Ascending aorta (tissue), 2 donors: ENCODE measurements around the gene VPS72. TPM values are rescaled to one million over a fixed set of nuclear protein-coding genes. Genes with fewer than 3 reads are reported as not detected.
"Not testable (repeated sequence)": the region's sequence is repeated elsewhere in the genome, so short reads cannot be mapped to it uniquely, and the experiment has no call there.

Source experiments
- DNase-seq, 2 donors: peaks; one replicate each; pipeline ENCODE4 v3.0.0-alpha.2; 2019; ENCODE audit warnings: low spot score in 2 of 2
- H3K27ac ChIP-seq, 2 donors: fragments of 200-600 bp; sonication (generic); one replicate each; pipeline ENCODE4 v1.5.1; 2016 to 2017; ENCODE audit warnings: mild to moderate bottlenecking in 1 of 2
- H3K27me3 ChIP-seq: fragments of 200-600 bp; sonication (generic); one replicate; pipeline ENCODE4 v1.5.1; 2017
- H3K36me3 ChIP-seq, 2 donors: fragments of 200-600 bp; sonication (generic); one replicate each; pipeline ENCODE4 v1.5.1; 2016
- H3K4me1 ChIP-seq, 2 donors: fragments of 200-600 bp; sonication (generic); one replicate each; pipeline ENCODE4 v1.5.1; 2016 to 2017; ENCODE audit warnings: mild to moderate bottlenecking in 1 of 2
- H3K4me3 ChIP-seq, 2 donors: fragments of 200-600 bp; sonication (generic); one replicate each; pipeline ENCODE4 v1.5.1; 2016 to 2017; ENCODE audit warnings: mild to moderate bottlenecking in 1 of 2
- H3K9me3 ChIP-seq, 2 donors: fragments of 200-600 bp; sonication (generic); one replicate each; pipeline ENCODE4 v1.5.1; 2016
- CTCF ChIP-seq, 3 experiments: fragments of 200-600 bp in 2 of 3; fragments of 450-650 bp in 1 of 3; sonication (generic) in 2 of 3; IDR thresholded peaks; one replicate each; pipeline ENCODE4 v1.5.1; 2016 to 2019; ENCODE audit warnings: antibody characterized with exemption in 3 of 3, mild to moderate bottlenecking in 1 of 3, moderate library complexity in 1 of 3
- intact Hi-C: fragments of 100-400 bp; cut with DNase I; formaldehyde crosslinking; loops from one replicate; pipeline ENCODE4 v1.15.1; 2023
- total RNA-seq: library from RNA; depleted of rRNA; stranded (reverse); fragments of >200 nt; gene quantifications from one replicate; pipeline ENCODE4 v1.1.0, GENCODE V29; 2016

Gene VPS72
- total RNA-seq, 1 donor from 2014 or later, result 33.6 TPM

- TF ChIP-seq CTCF (IDR thresholded peaks at IDR 0.05), result no peak
- no peak for DNase-seq
- Histone ChIP-seq H3K9me3 (no peaks in the 10 kb centered on the region), H3K27me3 (no peaks in the 10 kb centered on the region), H3K4me1 (peaks cover 0 to 14% of the 10 kb centered on the region in 2 donors), H3K4me3 (no peak overlapping the region), H3K27ac (no peak overlapping the region), H3K36me3 (no peaks in the 10 kb centered on the region)
- intact Hi-C loops, result no loop called here
These were observed 3.3 kb upstream of the VPS72 start for GRCh38 chr1:151193304-151193703.

GRCh38 chr1:151192047-151192446 is 2.0 kb upstream of the VPS72 start:
- H3K27me3 ChIP-seq, result no peaks in the 10 kb centered on the region
- no peaks in the 10 kb centered on the region for H3K9me3 ChIP-seq
- H3K36me3 ChIP-seq, result no peaks in the 10 kb centered on the region
- DNase-seq, result no peak
- H3K4me3 ChIP-seq, result no peak overlapping the region
- intact Hi-C loops, result no loop called here
- H3K4me1 ChIP-seq, result peaks cover 0 to 18% of the 10 kb centered on the region in 2 donors
- H3K27ac ChIP-seq, result no peak overlapping the region
- TF ChIP-seq CTCF (IDR thresholded peaks at IDR 0.05), result no peak

GRCh38 chr1:151188667-151189066 is 1.3 kb downstream of the VPS72 start:
- DNase-seq, H3K27me3 ChIP-seq, intact Hi-C loops, H3K9me3 ChIP-seq: not testable (repeated sequence)
- H3K36me3 ChIP-seq, result peaks cover 21% of the 10 kb centered on the region in 2 donors
- peak overlapping the region; percentile 71 to 76 for H3K4me3 ChIP-seq
- H3K27ac ChIP-seq, result peak overlapping the region in 1 of 2 donors; percentile 83
- H3K4me1 ChIP-seq, result peaks cover 0 to 14% of the 10 kb centered on the region in 2 donors

- Histone ChIP-seq H3K27ac (no peak overlapping the region), H3K27me3 (no peaks in the 10 kb centered on the region), H3K36me3 (peaks cover 35 to 36% of the 10 kb centered on the region in 2 donors), H3K9me3 (no peaks in the 10 kb centered on the region), H3K4me1 (peaks cover 0 to 14% of the 10 kb centered on the region in 2 donors), H3K4me3 (no peak overlapping the region)
- TF ChIP-seq CTCF (IDR thresholded peaks at IDR 0.05), result no peak
- no peak for DNase-seq
- intact Hi-C loops, result no loop called here
These were observed 2.8 kb downstream of the VPS72 start for GRCh38 chr1:151187205-151187604.

GRCh38 chr1:151184211-151184610 is 5.8 kb downstream of the VPS72 start:
- no peak overlapping the region for H3K27ac ChIP-seq
- no peak for DNase-seq
- H3K36me3 ChIP-seq, result peaks cover 63 to 66% of the 10 kb centered on the region in 2 donors
- H3K9me3 ChIP-seq, result no peaks in the 10 kb centered on the region
- no peaks in the 10 kb centered on the region for H3K27me3 ChIP-seq
- no peak for TF ChIP-seq CTCF (IDR thresholded peaks at IDR 0.05)
- no peak overlapping the region for H3K4me3 ChIP-seq
- intact Hi-C loops, result no loop called here
- H3K4me1 ChIP-seq, result peaks cover 0 to 13% of the 10 kb centered on the region in 2 donors

GRCh38 chr1:151176514-151177045 is 13.4 kb downstream of the VPS72 start:
- Histone ChIP-seq H3K27ac (no peak overlapping the region), H3K4me3 (no peak overlapping the region), H3K9me3 (no peaks in the 10 kb centered on the region), H3K36me3 (peaks cover 65 to 70% of the 10 kb centered on the region in 2 donors), H3K27me3 (no peaks in the 10 kb centered on the region), H3K4me1 (no peaks in the 10 kb centered on the region)
- intact Hi-C loops, result no loop called here
- no peak for TF ChIP-seq CTCF (IDR thresholded peaks at IDR 0.05)
- no peak for DNase-seq
